ENCODE data around the gene MDM2.
A peak's percentile ranks its signal among the peaks of the same experiment; 100 is the strongest.
"Not testable (repeated sequence)": the region's sequence is repeated elsewhere in the genome, so short reads cannot be mapped to it uniquely, and the experiment has no call there.

The MDM2 gene

DNA sequence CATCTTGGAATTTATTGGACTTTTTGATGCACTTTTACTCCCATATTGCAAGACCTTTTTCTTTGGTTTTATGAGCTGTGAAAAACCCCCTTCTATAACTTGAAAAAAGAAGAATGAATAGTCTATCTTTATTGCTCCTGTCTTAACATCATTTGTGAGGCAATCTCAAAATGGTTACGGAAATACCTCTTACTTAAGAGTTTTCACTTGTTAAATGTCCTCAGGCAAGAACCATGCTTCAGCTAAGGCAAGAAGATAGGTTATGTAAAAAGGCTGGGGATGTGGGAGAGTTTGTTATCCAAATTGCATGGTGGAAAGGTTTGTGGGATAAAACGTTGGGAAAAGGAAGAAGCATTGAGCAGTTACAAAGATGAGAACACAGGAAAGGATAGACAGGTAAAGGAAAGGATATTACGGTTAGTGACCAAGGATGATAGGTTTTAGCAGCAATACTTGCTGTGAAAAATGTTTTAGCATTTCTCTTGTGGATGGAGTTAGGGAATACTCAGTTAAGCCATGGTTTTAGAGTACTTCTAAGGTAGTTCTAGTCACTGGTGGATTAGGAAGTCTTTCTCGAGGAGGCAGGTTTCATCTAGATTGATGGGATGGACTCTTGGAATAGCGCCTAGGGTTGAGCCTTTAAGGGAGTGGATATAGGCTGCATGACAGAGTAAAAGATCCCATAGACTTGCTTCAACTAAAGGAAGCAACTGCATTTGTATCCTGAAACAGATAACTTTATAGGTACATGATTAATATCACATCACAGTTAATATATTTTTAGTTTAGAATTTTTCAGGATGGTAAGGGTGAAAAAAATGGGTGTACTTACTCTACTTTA, 30.3 kb downstream of the MDM2 start:
- Mint-ChIP-seq H3K27me3 (no peaks in the 10 kb centered on the region), H3K36me3 (ENCODE audit: low read depth) (peaks cover 88% of the 10 kb centered on the region), H3K27ac (peak overlapping the region; percentile 8), H3K9me3 (no peaks in the 10 kb centered on the region), H3K4me3 (no peak overlapping the region), H3K4me1 (ENCODE audit: low read depth) (peaks cover 20% of the 10 kb centered on the region)
- no peak for DNase-seq

DNA sequence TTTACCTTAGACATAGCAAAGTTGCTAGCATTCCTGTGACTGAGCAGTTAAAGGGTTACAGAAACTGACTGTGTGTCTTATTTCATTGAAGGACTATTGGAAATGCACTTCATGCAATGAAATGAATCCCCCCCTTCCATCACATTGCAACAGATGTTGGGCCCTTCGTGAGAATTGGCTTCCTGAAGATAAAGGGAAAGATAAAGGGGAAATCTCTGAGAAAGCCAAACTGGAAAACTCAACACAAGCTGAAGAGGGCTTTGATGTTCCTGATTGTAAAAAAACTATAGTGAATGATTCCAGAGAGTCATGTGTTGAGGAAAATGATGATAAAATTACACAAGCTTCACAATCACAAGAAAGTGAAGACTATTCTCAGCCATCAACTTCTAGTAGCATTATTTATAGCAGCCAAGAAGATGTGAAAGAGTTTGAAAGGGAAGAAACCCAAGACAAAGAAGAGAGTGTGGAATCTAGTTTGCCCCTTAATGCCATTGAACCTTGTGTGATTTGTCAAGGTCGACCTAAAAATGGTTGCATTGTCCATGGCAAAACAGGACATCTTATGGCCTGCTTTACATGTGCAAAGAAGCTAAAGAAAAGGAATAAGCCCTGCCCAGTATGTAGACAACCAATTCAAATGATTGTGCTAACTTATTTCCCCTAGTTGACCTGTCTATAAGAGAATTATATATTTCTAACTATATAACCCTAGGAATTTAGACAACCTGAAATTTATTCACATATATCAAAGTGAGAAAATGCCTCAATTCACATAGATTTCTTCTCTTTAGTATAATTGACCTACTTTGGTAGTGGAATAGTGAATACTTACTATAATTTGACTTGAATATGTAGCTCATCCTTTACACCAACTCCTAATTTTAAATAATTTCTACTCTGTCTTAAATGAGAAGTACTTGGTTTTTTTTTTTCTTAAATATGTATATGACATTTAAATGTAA, 31.5 kb downstream of the MDM2 start:
- Mint-ChIP-seq H3K36me3 (ENCODE audit: low read depth) (peaks cover 87% of the 10 kb centered on the region), H3K27me3 (no peaks in the 10 kb centered on the region)

DNA sequence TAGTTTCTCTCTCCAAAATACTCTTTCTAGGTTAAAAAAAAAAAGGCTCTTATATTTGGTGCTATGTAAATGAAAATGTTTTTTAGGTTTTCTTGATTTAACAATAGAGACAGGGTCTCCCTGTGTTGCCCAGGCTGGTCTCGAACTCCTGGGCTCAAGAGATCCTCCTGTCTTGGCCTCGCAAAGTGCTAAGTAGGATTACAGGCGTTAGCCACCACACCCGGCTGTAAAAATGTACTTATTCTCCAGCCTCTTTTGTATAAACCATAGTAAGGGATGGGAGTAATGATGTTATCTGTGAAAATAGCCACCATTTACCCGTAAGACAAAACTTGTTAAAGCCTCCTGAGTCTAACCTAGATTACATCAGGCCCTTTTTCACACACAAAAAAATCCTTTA, 33.2 kb downstream of the MDM2 start:
- Mint-ChIP-seq H3K4me1 (ENCODE audit: low read depth) (peaks cover 12% of the 10 kb centered on the region), H3K27ac (peak overlapping the region; percentile 22), H3K36me3 (ENCODE audit: low read depth) (peaks cover 87% of the 10 kb centered on the region)
- not testable (repeated sequence) for H3K9me3 Mint-ChIP-seq, DNase-seq, H3K27me3 Mint-ChIP-seq, H3K4me3 Mint-ChIP-seq

More for the DNA sequence above, 31.5 kb downstream of the MDM2 start:
- peaks cover 17% of the 10 kb centered on the region for H3K4me1 Mint-ChIP-seq (ENCODE audit: low read depth)
- peak overlapping the region; percentile 2 for H3K27ac Mint-ChIP-seq
- no peaks in the 10 kb centered on the region for H3K9me3 Mint-ChIP-seq
- no peak for DNase-seq
- no peak overlapping the region for H3K4me3 Mint-ChIP-seq

DNA sequence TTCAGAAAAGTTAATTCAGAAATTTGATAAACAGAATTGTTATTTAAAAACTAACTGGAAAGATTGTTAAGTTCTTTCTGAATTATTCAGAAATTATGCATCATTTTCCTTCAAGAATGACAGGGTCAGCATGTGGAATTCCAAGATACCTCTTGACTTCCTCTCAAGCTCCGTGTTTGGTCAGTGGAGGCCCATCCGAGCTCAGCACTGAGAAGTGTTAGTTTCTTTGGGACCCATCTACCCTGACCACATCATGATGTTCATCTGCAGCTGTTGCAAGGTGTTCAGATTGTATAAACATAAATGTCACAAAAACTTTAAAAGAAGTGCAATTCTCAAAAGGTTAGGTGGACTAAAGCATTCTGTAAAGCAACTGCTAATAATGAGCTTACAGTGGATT, 33.7 kb downstream of the MDM2 start:
- Mint-ChIP-seq H3K36me3 (ENCODE audit: low read depth) (peaks cover 87% of the 10 kb centered on the region), H3K4me1 (ENCODE audit: low read depth) (peaks cover 9% of the 10 kb centered on the region), H3K27me3 (no peaks in the 10 kb centered on the region), H3K27ac (peak overlapping the region; percentile 26), H3K9me3 (no peaks in the 10 kb centered on the region), H3K4me3 (no peak overlapping the region)
- DNase-seq: no peak

DNA sequence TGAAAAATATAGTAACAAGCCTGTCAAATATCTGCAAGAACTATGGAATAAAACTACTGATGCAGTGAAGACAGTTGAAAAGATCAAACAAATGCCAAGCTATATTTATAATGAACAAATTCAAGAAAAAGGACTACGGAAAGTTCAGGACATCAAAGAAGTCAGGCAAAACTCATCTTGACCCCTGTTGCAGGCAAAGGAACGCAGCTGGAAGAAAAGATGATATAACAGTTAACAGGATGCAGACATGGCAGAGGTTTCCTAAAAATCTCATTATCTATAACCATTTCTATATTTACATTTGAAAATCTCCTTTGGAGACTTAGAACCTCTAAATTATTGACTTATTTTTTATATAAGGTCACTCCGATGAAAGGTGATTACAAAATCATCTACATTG, 34.1 kb downstream of the MDM2 start:
- Mint-ChIP-seq H3K36me3 (ENCODE audit: low read depth) (peaks cover 83% of the 10 kb centered on the region), H3K27ac (no peak overlapping the region), H3K4me1 (ENCODE audit: low read depth) (peaks cover 9% of the 10 kb centered on the region), H3K27me3 (no peaks in the 10 kb centered on the region), H3K9me3 (no peaks in the 10 kb centered on the region), H3K4me3 (no peak overlapping the region)
- no peak for DNase-seq

DNA sequence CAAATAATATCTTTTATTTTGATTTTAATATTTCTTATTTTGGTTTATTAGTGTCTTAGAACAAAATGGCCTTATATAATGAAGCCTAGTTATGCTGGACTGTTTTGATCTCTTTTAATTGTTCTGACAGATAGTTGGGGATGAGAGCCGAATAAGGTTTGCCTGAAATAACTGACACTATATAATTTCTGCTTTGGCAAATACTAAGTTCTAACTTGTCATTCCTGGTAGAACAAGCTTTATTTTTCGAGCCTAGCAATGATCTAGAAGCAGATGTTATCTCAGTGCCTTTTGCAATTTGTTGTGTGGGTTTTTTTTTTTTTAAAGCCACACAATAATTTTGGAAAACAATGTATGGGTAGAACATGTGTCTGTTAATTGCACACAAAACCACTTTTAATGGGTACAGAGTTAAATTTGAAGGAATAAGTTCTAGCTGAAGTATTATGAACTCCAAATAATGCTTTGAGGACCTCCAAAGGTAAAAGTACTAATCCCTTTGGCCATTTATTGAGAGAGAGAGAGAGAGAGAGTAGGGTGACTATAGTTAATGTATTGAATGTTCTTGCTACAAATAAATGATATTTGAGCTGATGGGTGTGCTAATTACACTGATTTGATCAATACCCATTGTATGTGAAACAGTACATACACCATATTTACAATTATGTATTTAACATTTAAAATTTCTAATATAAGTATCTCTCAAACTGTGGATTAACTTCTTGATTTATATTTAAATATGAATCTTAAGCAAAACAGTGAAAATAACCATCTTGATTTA, 35.0 kb downstream of the MDM2 start:
- Mint-ChIP-seq H3K4me1 (ENCODE audit: low read depth) (peaks cover 8% of the 10 kb centered on the region), H3K36me3 (ENCODE audit: low read depth) (peaks cover 79% of the 10 kb centered on the region), H3K27ac (peak overlapping the region; percentile 59), H3K9me3 (no peaks in the 10 kb centered on the region), H3K27me3 (no peaks in the 10 kb centered on the region), H3K4me3 (no peak overlapping the region)
- no peak for DNase-seq

DNA sequence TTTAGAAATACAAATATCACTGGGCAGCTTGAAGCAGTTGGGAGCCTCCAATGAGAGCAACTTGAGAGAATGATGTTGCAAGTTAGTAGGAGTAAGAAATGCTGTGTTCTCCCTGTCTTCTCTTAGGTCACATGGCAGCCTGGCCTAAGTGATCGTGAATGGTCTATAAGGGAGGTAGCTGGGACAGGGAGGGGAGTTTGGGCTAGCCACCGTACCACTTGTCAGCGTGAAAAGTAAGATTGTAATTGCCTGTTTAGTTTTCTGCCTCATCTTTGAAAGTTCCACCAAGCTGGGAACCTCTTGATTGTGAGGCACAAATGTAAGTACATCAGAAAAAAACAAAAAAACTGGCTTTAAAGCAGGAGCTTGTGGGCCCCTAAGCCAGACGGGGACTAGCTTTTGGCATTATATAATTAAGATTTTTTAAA, 36.4 kb downstream of the MDM2 start:
- H3K27me3 Mint-ChIP-seq: no peaks in the 10 kb centered on the region
- peaks cover 65% of the 10 kb centered on the region for H3K36me3 Mint-ChIP-seq (ENCODE audit: low read depth)
- H3K9me3 Mint-ChIP-seq: no peaks in the 10 kb centered on the region
- H3K4me3 Mint-ChIP-seq: no peak overlapping the region
- peaks cover 3% of the 10 kb centered on the region for H3K4me1 Mint-ChIP-seq (ENCODE audit: low read depth)
- no peak for DNase-seq
- H3K27ac Mint-ChIP-seq: no peak overlapping the region

DNA sequence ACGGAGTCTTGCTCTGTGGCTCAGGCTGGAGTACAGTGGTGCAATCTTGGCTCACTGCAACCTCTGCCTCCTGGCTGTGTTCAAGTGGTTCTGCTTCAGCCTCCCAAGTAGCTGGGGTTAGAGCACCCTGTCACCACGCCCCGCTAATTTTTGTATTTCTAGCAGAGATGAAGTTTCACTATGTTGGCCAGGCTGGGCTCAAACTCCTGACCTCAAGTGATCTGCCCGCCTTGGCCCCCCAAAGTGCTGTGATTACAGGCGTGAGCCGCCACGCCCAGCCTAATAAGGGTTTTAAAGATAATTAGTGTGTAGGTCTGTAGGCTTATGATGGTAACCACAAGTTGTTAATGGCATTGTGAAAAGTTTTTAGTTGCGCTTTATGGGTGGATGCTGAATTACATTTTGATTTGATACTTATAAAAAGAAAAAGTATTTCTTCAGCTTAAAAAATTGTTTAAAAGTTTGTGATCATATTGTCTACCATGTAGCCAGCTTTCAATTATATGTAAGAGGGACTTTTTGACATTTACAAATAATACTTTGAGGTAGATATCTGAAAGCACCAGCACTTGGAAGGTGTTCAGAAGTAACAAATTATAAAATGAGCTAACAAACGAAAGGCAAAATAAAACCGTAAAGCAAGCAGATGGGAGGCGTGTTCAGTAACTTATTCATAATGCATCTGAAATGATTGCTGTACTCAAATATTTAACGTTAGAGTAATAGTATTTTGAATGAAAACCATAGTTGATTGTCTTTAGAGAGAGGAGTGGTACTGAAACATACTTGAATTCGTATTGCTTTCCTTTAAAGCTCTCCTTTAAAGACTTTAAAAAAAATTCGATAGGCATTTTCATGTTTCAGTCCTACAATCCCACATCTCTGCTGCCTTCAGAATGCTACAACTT, 37.1 kb downstream of the MDM2 start:
- H3K4me1 Mint-ChIP-seq (ENCODE audit: low read depth): peaks cover 3% of the 10 kb centered on the region
- peaks cover 58% of the 10 kb centered on the region for H3K36me3 Mint-ChIP-seq (ENCODE audit: low read depth)
- H3K4me3 Mint-ChIP-seq: no peak overlapping the region
- no peak for DNase-seq
- no peaks in the 10 kb centered on the region for H3K9me3 Mint-ChIP-seq
- H3K27ac Mint-ChIP-seq: no peak overlapping the region
- H3K27me3 Mint-ChIP-seq: no peaks in the 10 kb centered on the region

DNA sequence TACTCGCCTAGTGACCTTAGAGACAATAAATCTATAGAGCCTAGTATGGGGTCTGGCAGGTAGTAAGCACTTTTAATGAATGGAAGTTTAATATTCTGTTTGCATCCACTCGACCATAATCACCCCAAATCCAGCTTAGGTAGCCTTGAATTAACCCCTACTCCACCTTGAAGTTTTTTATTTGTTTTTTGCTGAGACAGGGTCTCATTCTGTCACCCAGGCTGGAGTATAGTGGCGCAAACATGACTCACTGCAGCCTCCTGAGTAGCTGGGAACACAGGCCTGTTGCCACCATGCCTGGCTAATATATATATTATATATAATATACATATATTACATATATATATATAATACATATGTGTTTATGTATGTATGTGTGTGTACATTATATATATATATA, 38.8 kb downstream of the MDM2 start:
- H3K36me3 Mint-ChIP-seq (ENCODE audit: low read depth): peaks cover 41% of the 10 kb centered on the region
- H3K4me1 Mint-ChIP-seq (ENCODE audit: low read depth): peaks cover 1% of the 10 kb centered on the region
- H3K27me3 Mint-ChIP-seq: no peaks in the 10 kb centered on the region
- H3K27ac Mint-ChIP-seq: no peak overlapping the region
- no peaks in the 10 kb centered on the region for H3K9me3 Mint-ChIP-seq
- no peak for DNase-seq
- H3K4me3 Mint-ChIP-seq: no peak overlapping the region

DNA sequence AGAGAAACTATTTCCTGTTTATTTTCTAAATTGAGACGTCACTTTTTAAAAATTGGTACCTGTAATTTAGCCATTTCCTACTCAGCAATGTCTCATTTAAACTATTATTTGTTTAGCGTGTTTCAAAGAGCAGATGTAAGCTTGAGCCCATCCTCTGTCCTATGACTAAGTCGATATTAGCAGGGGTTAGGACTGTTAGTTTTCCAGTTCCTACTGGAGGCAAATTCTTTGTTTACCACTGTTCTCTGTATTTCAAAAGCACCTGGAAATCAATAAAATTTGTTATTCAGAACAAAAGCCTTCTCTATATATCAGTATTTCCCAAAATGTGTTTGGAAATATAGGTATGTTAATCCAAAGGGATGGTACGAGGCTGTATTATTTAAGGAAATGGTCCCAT, 42.4 kb downstream of the MDM2 start:
- Mint-ChIP-seq H3K4me3 (no peak overlapping the region), H3K9me3 (no peaks in the 10 kb centered on the region), H3K36me3 (ENCODE audit: low read depth) (peaks cover 17% of the 10 kb centered on the region), H3K4me1 (ENCODE audit: low read depth) (peaks cover 14% of the 10 kb centered on the region), H3K27ac (no peak overlapping the region), H3K27me3 (no peaks in the 10 kb centered on the region)
- DNase-seq: no peak

DNA sequence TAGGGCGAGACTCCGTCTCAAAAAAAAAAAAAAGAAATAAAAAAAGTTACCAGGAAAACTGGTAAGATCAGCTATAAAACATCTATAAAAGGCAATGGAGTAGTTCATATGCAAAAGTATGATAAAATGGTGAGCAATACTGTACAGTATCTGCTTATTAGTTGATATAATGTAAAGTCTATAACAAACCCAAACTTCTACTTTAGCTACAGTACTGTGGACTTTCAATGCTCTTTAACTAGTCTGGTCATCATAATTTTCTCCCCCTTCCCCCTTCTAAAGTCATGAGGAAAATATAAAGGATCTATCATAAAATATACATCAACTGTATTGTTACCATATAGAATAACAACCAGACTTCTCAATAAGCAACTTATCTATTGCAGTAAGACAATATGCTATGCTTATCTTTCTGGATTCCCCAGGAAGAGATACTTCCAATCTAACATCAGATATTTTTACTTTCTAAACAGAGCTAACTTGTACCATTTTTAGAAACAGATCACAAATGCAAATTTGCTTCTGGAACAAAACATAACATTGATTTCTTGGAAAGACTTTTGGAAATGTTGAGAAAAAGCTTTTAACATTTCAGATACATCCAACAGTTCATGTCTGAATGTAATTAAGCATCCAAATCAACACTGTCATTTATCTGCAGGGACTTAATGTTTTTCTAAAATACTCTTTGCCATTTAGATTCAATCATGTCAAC, 43.8 kb downstream of the MDM2 start:
- DNase-seq: no peak
- Mint-ChIP-seq H3K27me3 (no peaks in the 10 kb centered on the region), H3K4me3 (no peak overlapping the region), H3K27ac (no peak overlapping the region), H3K36me3 (ENCODE audit: low read depth) (peaks cover 17% of the 10 kb centered on the region), H3K4me1 (ENCODE audit: low read depth) (peaks cover 14% of the 10 kb centered on the region), H3K9me3 (no peaks in the 10 kb centered on the region)

DNA sequence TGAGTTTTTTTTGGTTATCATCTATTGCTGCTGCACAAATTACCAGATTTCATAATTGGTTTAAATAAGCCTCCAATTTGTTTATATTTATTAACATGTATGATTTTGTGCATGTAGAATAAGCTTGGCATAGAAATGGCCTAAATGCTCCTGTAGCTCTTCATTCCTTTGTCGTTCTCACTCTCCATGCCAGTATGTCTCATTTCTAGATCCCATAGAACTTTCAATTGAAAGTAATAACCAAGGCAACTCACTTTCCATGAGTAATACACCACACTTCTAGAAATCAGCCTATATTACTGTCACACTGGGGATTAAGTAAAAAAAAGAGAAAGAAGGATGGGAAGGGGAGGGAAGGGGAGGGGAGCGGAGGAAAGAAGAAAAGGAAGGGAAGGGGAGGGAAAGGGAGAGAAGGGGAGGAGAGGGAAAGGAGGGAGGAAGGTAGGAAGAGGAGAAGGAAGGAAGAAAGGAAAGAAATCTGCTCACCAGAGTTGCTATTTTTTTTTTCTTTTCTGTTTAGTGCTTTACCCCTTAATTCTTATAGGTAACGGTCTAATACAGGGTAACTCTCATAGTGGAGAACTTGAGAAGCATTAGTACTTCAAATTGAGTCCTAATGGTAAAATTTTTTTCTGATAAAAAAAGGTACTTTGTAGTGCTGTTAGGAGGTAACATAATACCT, 45.6 kb downstream of the MDM2 start:
- peaks cover 25% of the 10 kb centered on the region for H3K36me3 Mint-ChIP-seq (ENCODE audit: low read depth)

DNA sequence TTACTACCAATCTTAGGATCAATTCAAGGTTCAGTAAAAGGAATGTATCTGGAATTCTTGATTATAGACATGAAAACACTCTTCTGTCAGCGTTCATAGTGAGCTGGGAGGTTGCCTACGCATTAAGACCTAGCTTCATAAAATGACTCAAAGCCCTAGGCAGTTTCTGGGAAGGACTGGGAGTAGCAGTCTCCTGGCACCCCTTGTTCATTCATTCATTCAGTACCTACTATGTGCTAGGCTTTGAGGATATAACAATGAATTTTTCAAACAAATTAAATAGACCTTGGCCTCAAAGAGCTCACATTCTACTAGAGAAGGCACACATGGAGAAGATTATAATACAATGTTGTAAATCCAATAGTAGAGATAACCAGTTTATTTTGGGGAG, 46.1 kb downstream of the MDM2 start:
- Mint-ChIP-seq H3K4me3 (no peak overlapping the region), H3K4me1 (ENCODE audit: low read depth) (peaks cover 14% of the 10 kb centered on the region), H3K27me3 (no peaks in the 10 kb centered on the region), H3K36me3 (ENCODE audit: low read depth) (peaks cover 25% of the 10 kb centered on the region), H3K27ac (no peak overlapping the region), H3K9me3 (no peaks in the 10 kb centered on the region)
- no peak for DNase-seq

More for the DNA sequence above, 45.6 kb downstream of the MDM2 start:
- Mint-ChIP-seq H3K9me3 (no peaks in the 10 kb centered on the region), H3K27ac (no peak overlapping the region), H3K4me3 (no peak overlapping the region), H3K27me3 (no peaks in the 10 kb centered on the region), H3K4me1 (ENCODE audit: low read depth) (peaks cover 14% of the 10 kb centered on the region)
- no peak for DNase-seq
